ENCODE data around the gene RDX.
"Not testable (repeated sequence)": the region's sequence is repeated elsewhere in the genome, so short reads cannot be mapped to it uniquely, and the experiment has no call there.

The RDX gene

DNA sequence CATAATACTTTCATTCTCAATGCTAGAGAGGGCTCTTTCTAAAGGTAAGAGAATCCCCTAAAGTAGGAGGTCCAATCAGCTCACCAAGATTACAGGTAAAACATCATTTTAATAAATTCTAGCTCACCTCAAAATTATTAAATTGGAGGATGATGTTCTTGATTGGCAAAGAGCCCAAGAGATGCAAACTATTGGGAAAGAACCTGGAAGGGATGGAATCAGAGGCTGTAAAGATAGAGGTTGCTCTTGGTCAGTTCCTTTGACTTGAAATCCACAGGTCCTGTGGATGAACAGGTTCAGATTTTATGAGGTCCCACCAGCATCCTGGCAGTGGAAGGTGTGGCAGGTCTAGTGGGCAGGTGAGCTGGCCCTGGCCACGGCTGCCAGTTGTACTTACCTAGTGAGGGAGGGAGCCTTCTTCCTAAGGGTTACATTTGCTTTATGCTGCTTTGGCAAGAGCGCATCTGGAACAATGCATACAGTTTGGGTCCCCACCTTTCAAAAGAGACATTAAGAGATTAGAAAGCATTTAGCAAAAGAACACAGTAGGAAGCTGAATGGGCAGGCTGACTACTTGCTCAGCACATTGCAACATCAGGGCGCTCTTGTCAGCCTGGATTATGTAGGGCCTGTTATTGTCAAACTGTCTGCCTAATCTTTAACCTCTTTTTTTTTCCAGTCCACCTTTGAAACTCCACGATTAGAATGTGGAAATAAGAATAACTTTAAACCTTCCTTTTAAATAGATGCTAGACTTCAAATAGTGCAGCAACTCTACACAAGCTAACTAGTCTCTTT is 97.0 kb downstream of the RDX start:
- DNase-seq = no peak

- no peak for DNase-seq
Observed at GRCh38 chr11:110198031-110198729, 98.2 kb downstream of the RDX start.

GRCh38 chr11:110196884-110197420 is 99.5 kb downstream of the RDX start:
- DNase-seq = no peak

DNA sequence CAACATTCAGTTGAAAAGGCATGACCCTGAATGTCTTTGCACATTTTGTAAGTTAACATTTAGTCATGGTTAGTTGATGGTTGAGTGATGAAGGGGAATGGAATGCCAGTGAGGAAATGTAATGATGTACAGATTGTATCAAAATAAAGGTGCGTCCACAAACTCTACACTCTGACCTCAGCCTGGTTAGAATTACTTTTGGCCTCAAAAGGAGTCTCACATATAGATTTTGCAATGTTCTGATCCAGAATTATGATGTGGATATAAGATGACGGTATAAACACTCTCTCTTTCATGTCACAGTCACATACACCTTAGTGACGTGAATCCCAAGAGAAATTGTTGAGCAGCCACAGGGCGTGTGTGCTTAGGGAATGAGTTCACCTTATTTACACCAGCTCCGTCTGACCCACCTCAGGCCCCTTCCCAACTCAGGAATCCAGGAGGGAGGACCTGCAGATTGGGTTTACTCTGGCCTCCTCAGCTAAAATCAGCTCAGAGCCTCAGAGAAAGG is 100.1 kb downstream of the RDX start:
- DNase-seq = no peak

DNA sequence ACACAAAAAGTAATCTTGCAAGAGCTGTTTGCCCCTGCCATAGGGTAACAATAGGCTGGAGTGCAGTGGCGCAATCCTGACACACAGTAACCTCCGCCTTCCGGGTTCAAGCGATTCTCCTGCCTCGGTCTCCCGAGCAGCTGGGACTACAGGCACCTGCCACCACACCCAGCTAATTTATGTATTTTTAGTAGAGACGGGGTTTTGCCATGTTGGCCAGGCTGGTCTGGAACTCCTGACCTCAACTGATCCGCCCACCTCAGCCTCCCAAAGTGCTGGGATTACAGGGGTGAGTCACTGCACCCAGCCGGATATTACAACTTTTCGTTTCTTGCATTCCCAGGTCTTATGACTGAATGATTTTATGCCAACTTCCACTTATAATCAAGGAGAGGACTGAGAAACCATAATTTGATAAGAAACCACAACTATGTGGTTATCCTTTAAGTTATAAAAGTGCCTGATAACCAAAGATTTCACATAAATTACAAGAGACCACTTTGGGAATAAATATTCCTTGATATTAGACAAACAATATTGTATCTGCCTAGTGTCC is 102.1 kb downstream of the RDX start:
- DNase-seq = not testable (repeated sequence)

DNA sequence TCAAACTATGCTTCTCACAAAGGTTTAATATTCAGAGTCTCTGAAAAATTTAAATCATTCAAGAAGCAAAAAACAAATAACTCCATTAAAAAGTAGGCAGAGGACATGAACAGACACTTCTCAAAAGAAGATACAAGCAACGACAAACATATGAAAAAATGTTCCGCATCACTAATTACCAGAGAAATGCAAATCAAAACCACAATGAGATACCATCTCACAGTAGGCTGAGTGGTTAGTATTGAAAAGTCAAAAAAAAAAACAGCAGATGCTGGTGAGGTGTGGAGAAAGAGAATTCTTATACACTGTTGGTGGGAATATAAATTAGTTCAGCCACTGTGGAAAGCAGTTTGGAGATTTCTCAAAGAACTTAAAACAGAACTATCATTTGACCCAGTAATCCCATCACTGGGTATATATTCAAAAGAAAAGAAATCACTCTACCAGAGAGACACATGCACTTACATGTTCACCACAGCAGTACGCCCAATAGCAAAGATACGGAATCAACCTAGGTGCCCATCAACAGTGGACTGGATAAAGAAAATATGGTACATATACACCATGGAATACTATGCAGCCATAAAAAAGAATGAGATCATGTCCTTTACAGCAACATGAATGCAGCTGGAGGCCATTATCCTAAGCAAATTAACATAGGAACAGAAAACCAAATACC is 103.7 kb downstream of the RDX start:
- DNase-seq = not testable (repeated sequence)

DNA sequence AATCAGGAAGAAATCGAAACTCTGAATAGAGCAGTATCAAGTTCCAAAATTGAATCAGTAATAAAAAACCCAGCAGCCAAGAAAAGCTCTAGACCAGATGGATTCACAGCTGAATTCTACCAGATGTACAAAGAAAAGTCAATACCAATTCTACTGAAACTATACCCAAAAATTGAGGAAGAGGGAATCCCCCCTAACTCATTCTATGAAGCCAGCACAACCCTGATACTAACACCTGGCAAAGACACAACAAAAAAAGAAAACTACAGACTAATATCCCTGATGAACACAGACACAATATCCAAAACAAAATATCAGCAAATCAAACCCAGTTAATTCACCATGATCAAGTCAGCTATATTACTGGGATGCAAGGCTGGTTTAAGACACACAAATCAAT is 105.5 kb downstream of the RDX start:
- DNase-seq = no peak

- no peak for DNase-seq
Observed at GRCh38 chr11:110187731-110188130, 108.7 kb downstream of the RDX start.

DNA sequence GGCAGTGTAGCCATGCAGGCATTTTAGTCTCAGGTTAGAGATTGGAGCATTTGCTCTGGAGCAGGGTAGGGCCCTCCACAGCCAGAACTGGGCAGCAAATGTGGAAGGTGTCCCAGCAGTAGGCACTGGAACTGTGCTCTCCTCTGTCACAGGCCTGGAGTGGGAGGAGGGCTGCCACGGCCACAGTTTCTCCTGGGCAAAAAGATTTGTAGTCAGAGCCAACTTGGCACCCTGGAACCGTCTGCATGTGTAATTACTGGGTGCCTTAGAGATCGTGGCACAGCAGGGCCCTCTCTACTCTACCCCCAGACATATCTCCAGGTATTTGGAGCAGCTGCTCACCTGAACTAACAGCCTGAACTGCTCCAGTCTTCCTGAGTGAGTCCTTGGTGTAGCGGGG is 109.5 kb downstream of the RDX start:
- no peak for DNase-seq

- no peak for DNase-seq
Observed at GRCh38 chr11:110186456-110186855, 110.0 kb downstream of the RDX start.

DNA sequence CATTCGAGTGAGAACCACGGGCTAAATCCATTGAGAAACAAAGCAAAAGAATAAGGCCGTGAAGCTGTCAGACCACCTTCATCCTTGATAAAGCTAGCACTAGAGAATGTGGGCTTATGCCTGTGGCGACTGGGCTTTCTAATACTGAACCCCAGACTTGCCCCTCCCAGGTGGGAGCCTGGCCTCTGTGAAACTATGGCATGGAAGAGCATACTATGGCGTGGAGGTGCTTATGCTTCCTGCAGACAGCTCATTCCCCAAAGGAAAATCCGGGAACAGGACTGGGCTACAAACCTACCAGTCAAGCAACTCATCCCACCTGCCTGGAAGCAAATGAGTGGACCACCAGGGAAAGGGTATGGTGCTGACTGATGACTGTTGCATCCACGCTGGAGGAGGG is 110.8 kb downstream of the RDX start:
- no peak for DNase-seq

GRCh38 chr11:110185121-110185591 is 111.3 kb downstream of the RDX start:
- DNase-seq = no peak

- no peak for DNase-seq
Observed at GRCh38 chr11:110184456-110184855, 112.0 kb downstream of the RDX start.

DNA sequence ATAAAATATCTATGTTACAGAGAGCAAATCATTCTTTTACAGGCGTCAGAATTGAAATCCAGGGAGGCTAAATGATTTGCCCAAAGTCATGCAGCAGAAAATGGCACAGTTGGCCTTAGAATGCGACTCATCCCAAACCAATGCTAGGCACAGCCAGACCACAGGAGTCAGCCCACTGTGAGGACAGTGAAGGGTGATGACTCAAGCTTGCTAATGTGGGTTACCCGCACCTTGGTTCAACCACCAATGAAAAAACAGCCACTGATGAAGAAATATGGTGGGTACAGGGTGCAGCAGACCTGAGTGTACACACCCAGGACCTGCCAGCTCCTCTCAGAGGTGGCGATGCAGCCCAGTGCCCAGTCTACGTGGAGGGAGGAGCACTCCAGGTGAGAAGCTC is 113.5 kb downstream of the RDX start:
- no peak for DNase-seq

- DNase-seq = no peak
Observed at GRCh38 chr11:110179064-110179463, 117.3 kb downstream of the RDX start.

GRCh38 chr11:110177086-110177456 is 119.3 kb downstream of the RDX start:
- DNase-seq = no peak

- no peak for DNase-seq
Observed at GRCh38 chr11:110176366-110177085, 119.9 kb downstream of the RDX start.

GRCh38 chr11:110174645-110175310 is 121.6 kb downstream of the RDX start:
- DNase-seq = no peak

GRCh38 chr11:110173811-110174644 is 122.4 kb downstream of the RDX start:
- DNase-seq = peak; percentile 42

DNA sequence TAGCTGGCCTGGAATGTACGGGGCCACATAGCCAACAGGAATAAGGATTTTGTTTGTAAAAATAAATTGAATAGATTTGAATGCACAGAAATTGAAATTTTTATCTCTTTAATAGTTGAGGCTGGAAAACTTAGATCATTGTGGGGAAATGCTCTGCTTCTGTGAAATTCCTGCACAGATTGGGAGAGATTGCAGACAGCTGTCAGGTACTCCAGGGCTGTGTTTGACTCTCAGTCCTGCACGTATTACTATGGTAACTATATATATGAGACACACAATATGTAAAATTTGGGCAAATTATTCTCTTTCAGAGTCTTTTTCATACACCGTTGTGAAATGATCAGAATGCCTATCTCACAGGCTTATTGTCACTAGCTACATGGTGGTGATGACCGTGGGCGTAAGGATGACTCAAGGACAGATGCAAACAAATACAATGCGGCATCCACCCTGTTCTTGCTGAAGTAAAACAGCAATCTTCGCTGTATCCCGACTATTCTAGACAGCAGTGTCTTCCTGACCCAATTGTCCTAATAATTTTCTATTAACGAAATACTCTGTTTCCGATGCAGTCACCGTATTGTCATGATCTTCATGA is 123.8 kb downstream of the RDX start:
- DNase-seq = no peak
